Neural cell (in vitro differentiated cells): Measurements from ENCODE around the gene UVRAG. TPM values are rescaled to one million over a fixed set of nuclear protein-coding genes. Genes with fewer than 3 reads are reported as not detected.

ENCODE experiments used
- H2AFZ ChIP-seq: fragments of 200-600, 300-800 bp; sonication (generic), shearing (Covaris generic); 2 replicates; pipeline ENCODE4 v1.6.0; 2014; ENCODE audit warnings: low read depth, mild to moderate bottlenecking, antibody characterized with exemption, low read length, moderate library complexity
- H3F3A ChIP-seq: fragments of 200-600 bp; shearing (Covaris generic); 2 replicates; pipeline ENCODE4 v1.6.1; 2016; ENCODE audit warnings: mild to moderate bottlenecking, moderate library complexity, mixed read lengths, antibody characterized with exemption, low read length; ENCODE audit not compliant: insufficient read depth, poor library complexity, severe bottlenecking
- H3K27ac ChIP-seq: fragments of 200-600, 300-800 bp; sonication (generic), shearing (Covaris generic); 2 replicates; pipeline ENCODE4 v1.5.1; 2014; ENCODE audit warnings: mild to moderate bottlenecking, low read length, moderate library complexity
- H3K27me3 ChIP-seq: fragments of 300-800, 200-600 bp; sonication (generic), shearing (Covaris generic); 2 replicates; pipeline ENCODE4 v1.6.0; 2014; ENCODE audit warnings: mild to moderate bottlenecking, low read depth, low read length, moderate library complexity; ENCODE audit not compliant: insufficient read depth
- H3K36me3 ChIP-seq: fragments of 300-800, 200-600 bp; sonication (generic), shearing (Covaris generic); 2 replicates; pipeline ENCODE4 v1.5.1; 2014; ENCODE audit warnings: mild to moderate bottlenecking, antibody characterized with exemption, low read length, moderate library complexity; ENCODE audit not compliant: insufficient read depth
- H3K4me2 ChIP-seq: fragments of 300-800, 200-600 bp; sonication (generic), shearing (Covaris generic); 2 replicates; pipeline ENCODE4 v1.6.0; 2014; ENCODE audit warnings: mild to moderate bottlenecking, low read length
- H3K4me3 ChIP-seq: fragments of 300-800, 200-600 bp; sonication (generic), shearing (Covaris generic); 2 replicates; pipeline ENCODE4 v1.5.1; 2014; ENCODE audit warnings: mild to moderate bottlenecking, low read length, moderate library complexity
- H3K79me2 ChIP-seq: fragments of 200-600 bp; shearing (Covaris generic); replicated peaks from 2 replicates; pipeline ENCODE4 v1.6.0; 2014; ENCODE audit warnings: mild to moderate bottlenecking, low read length, moderate library complexity; ENCODE audit not compliant: insufficient read depth
- H3K9ac ChIP-seq: fragments of 300-800, 200-600 bp; sonication (generic), shearing (Covaris generic); 2 replicates; pipeline ENCODE4 v1.6.1; 2016; ENCODE audit warnings: mild to moderate bottlenecking, low read length, mixed read lengths
- H3K9me2 ChIP-seq: fragments of 200-600 bp; shearing (Covaris generic); 2 replicates; pipeline ENCODE4 v1.6.1; 2016; ENCODE audit warnings: mild to moderate bottlenecking, low read length, mixed read lengths; ENCODE audit not compliant: insufficient read depth
- H3K9me3 ChIP-seq: fragments of 200-600, 300-800 bp; sonication (generic), shearing (Covaris generic); 2 replicates; pipeline ENCODE4 v1.6.1; 2016; ENCODE audit warnings: mild to moderate bottlenecking, mixed run types, low read length, moderate library complexity, mixed read lengths
- H4K20me1 ChIP-seq: fragments of 200-600 bp; shearing (Covaris generic); 2 replicates; pipeline ENCODE4 v1.6.1; 2016; ENCODE audit warnings: mild to moderate bottlenecking, mixed run types; ENCODE audit not compliant: insufficient read depth
- CTCF ChIP-seq: fragments of 450-650 bp; IDR thresholded peaks from 2 replicates; pipeline ENCODE4 v1.5.1; 2014; ENCODE audit warnings: antibody characterized with exemption, mild to moderate bottlenecking, moderate library complexity; ENCODE audit not compliant: poor library complexity, severe bottlenecking
- EP300 ChIP-seq: fragments of 450-650 bp; conservative IDR thresholded peaks from 2 replicates; pipeline ENCODE4 v1.6.1; 2014; ENCODE audit warnings: antibody characterized with exemption, mild to moderate bottlenecking, moderate library complexity; ENCODE audit not compliant: poor library complexity, severe bottlenecking
- EZH2 ChIP-seq: fragments of 200-600, 300-800 bp; shearing (Covaris generic), sonication (generic); IDR thresholded peaks from 2 replicates; pipeline ENCODE4 v1.6.1; 2014; ENCODE audit warnings: antibody characterized with exemption, low read length, borderline replicate concordance, mild to moderate bottlenecking; ENCODE audit not compliant: insufficient read depth, poor library complexity, severe bottlenecking
- MXI1 ChIP-seq: fragments of 450-650 bp; conservative IDR thresholded peaks from 2 replicates; pipeline ENCODE4 v1.6.1; 2014; ENCODE audit warnings: antibody characterized with exemption, mild to moderate bottlenecking; ENCODE audit not compliant: poor library complexity, severe bottlenecking
- POLR2AphosphoS5 ChIP-seq: IDR thresholded peaks from 2 replicates; pipeline ENCODE4 v1.6.1; 2012
- RAD21 ChIP-seq: fragments of 450-650 bp; conservative IDR thresholded peaks from 2 replicates; pipeline ENCODE4 v1.6.1; 2014; ENCODE audit warnings: antibody characterized with exemption, mild to moderate bottlenecking, moderate library complexity
- REST ChIP-seq: IDR thresholded peaks from 2 replicates; pipeline ENCODE4 v1.6.1; 2012; ENCODE audit warnings: borderline replicate concordance
- SMC3 ChIP-seq: fragments of 450-650 bp; conservative IDR thresholded peaks from 2 replicates; pipeline ENCODE4 v1.6.1; 2014; ENCODE audit warnings: antibody characterized with exemption, mild to moderate bottlenecking, moderate library complexity; ENCODE audit not compliant: poor library complexity
- TAF1 ChIP-seq: IDR thresholded peaks from 2 replicates; pipeline ENCODE4 v1.6.1; 2012; ENCODE audit warnings: low read depth
- polyA plus RNA-seq: library from polyadenylated mRNA; depleted of rRNA; stranded (reverse); fragments of >200 nt; gene quantifications from 2 replicates; pipeline ENCODE4 v1.2.3, GENCODE V29; 2014

The UVRAG gene
- polyA plus RNA-seq, 1 donor from 2014 or later: 31.6 TPM

GRCh38 chr11:76086743-76087635 lies 272.0 kb downstream of the UVRAG start:
- H3K9me3 ChIP-seq: peaks cover 9% of the 10 kb centered on the region
- no peaks in the 10 kb centered on the region for H4K20me1 ChIP-seq
- no peak overlapping the region for H3K4me3 ChIP-seq
- no peaks in the 10 kb centered on the region for H3K9me2 ChIP-seq
- no peak overlapping the region for H3K27ac ChIP-seq
- no peak overlapping the region for H3K4me2 ChIP-seq
- no peaks in the 10 kb centered on the region for H3F3A ChIP-seq
- no peaks in the 10 kb centered on the region for H3K27me3 ChIP-seq
- H3K9ac ChIP-seq: no peak overlapping the region
- no peak overlapping the region for H2AFZ ChIP-seq
- no peaks in the 10 kb centered on the region for H3K79me2 ChIP-seq
- TF ChIP-seq CTCF (no peak), TAF1 (no peak), RAD21 (no peak), MXI1 (no peak), EP300 (no peak), POLR2AphosphoS5 (no peak), REST (no peak), SMC3 (no peak), EZH2 (no peak)
- H3K36me3 ChIP-seq: no peaks in the 10 kb centered on the region

- Histone ChIP-seq H3K79me2 (no peaks in the 10 kb centered on the region), H3K9me3 (peaks cover 9% of the 10 kb centered on the region), H3K9ac (no peak overlapping the region), H3K36me3 (no peaks in the 10 kb centered on the region), H3F3A (no peaks in the 10 kb centered on the region), H3K27ac (no peak overlapping the region), H3K4me3 (no peak overlapping the region), H3K9me2 (no peaks in the 10 kb centered on the region), H4K20me1 (no peaks in the 10 kb centered on the region), H3K27me3 (no peaks in the 10 kb centered on the region), H3K4me2 (no peak overlapping the region), H2AFZ (no peak overlapping the region)
- TF ChIP-seq SMC3: no peak
- TF ChIP-seq EP300: no peak
- TF ChIP-seq REST: no peak
- no peak for TF ChIP-seq TAF1
- no peak for TF ChIP-seq EZH2
- no peak for TF ChIP-seq RAD21
- no peak for TF ChIP-seq POLR2AphosphoS5
- no peak for TF ChIP-seq CTCF
- no peak for TF ChIP-seq MXI1
Measured at GRCh38 chr11:76087749-76088148, 272.7 kb downstream of the UVRAG start.
